Measurements from ENCODE around the gene CEP126.

DNA sequence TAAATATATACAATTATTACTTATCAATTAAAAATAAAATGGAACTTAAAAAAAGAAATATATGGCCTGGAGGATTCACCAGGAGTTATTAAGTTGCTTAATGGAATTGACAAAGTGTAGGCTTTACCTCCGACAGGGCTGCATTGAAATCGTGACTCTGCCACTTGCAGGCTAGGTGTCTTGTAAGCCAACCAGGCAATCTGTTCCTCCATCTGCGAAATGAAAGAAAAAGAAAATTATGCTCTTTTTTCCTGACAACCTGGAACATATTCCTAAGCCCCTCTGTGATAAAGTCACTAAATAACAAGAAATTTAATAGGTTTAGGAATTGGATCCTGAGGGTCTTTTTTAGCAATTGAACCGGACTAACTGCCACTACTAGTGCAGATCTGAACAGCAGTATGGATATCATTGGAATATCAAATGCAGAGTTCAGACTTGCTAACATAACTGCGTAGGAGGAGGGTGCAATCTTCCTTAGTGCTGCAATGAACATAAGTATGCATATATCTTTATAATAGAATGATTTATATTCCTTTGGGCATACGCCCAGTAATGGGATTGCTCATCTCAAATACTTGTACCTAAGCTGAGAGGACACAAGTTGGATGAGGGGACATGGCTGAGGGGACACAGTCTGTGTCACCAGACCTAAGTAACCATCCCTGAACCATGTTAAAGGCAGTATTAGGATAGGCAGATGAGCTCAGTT lies 42.5 kb upstream of the CEP126 start:
- TF ChIP-seq, protein P1, sequence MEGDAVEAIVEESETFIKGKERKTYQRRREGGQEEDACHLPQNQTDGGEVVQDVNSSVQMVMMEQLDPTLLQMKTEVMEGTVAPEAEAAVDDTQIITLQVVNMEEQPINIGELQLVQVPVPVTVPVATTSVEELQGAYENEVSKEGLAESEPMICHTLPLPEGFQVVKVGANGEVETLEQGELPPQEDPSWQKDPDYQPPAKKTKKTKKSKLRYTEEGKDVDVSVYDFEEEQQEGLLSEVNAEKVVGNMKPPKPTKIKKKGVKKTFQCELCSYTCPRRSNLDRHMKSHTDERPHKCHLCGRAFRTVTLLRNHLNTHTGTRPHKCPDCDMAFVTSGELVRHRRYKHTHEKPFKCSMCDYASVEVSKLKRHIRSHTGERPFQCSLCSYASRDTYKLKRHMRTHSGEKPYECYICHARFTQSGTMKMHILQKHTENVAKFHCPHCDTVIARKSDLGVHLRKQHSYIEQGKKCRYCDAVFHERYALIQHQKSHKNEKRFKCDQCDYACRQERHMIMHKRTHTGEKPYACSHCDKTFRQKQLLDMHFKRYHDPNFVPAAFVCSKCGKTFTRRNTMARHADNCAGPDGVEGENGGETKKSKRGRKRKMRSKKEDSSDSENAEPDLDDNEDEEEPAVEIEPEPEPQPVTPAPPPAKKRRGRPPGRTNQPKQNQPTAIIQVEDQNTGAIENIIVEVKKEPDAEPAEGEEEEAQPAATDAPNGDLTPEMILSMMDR (conservative IDR thresholded peaks at IDR 0.05 in 1 of 2, IDR thresholded peaks at IDR 0.05 in 1 of 2; ENCODE audit: low read depth in 1 of 2, low read length in 2 of 2), result no peak
- no peak for TF ChIP-seq EZH2 (IDR thresholded peaks at IDR 0.05; ENCODE audit: low read length, missing control alignments)
